GM12892 (cell line): Measurements from ENCODE around the gene RER1.
A peak's percentile ranks its signal among the peaks of the same experiment; 100 is the strongest.

ENCODE experiments used
- POLR2A ChIP-seq: IDR thresholded peaks from 2 replicates; pipeline ENCODE4 v1.6.1; 2011; ENCODE audit warnings: low read depth, low read length, control low read depth
- POLR2AphosphoS5 ChIP-seq: IDR thresholded peaks from 2 replicates; pipeline ENCODE4 v1.6.1; 2011; ENCODE audit warnings: low read depth, low read length, control low read depth
- TAF1 ChIP-seq: IDR thresholded peaks from 2 replicates; pipeline ENCODE4 v1.6.1; 2011; ENCODE audit warnings: low read depth, mild to moderate bottlenecking, control low read depth, low read length, borderline replicate concordance

DNA sequence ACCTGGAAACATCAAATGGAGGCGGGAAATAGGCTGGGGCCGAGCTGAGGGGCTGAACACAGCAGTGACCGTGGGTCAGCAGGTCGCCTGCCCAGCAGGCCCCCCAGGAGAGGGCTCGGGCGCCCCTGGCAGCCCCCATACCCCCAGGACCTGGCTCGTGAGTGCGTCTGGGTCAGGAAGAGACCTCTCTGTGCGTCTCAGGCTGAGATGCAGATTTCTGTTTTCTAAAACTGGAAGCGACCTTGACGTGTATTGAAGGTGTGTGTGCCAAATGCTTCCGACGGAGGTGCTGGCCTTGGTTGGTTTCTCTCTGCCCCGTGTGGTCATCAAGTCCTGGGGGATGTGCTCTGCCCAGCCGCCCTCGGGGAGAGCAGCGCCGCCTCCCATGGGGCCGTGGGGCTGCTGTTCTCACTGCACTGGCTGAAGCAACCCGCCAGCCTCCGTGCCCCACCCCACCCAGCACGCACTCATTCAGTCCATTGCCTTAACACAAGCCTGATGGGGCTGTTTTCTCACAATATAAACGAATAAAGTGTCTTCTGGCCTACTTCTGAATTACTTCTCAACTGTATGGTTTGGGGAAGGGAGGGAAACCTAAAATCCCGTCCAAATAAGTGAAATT is 13.4 kb downstream of the RER1 start:
- TF ChIP-seq POLR2A (peak; percentile 23; the same call in 1 of the 2 replicates), POLR2AphosphoS5 (no peak), TAF1 (no peak)
